GM23338 (cell line): ENCODE data around the gene KIF1C. TPM values are rescaled to one million over a fixed set of nuclear protein-coding genes. Genes with fewer than 3 reads are reported as not detected.

Source experiments
- ATAC-seq: fragments of 200-7000 bp; cut with Tn5 transposase; 3 replicates; pipeline ENCODE4 v1.9.1; 2020
- DNase-seq: peaks from one replicate; pipeline ENCODE4 v3.0.0-alpha.2; 2015; ENCODE audit warnings: low spot score
- H2AFZ ChIP-seq: fragments of 200-600 bp; sonication (generic); 2 replicates; pipeline ENCODE4 v1.8.0; 2016; ENCODE audit warnings: antibody characterized with exemption, mild to moderate bottlenecking, moderate library complexity
- H3F3A ChIP-seq: fragments of 200-600 bp; sonication (generic); replicated peaks from 2 replicates; pipeline ENCODE4 v1.8.0; 2017; ENCODE audit warnings: antibody characterized with exemption, mixed run types, low read depth
- H3K27ac ChIP-seq: fragments of 200-600 bp; sonication (generic); 2 replicates; pipeline ENCODE4 v1.6.1; 2016; ENCODE audit warnings: low read depth
- H3K27me3 ChIP-seq: fragments of 200-600 bp; sonication (generic); 2 replicates; pipeline ENCODE4 v1.8.0; 2016; ENCODE audit warnings: mild to moderate bottlenecking, mixed run types, moderate library complexity; ENCODE audit not compliant: insufficient read depth
- H3K36me3 ChIP-seq: fragments of 200-600 bp; sonication (generic); 2 replicates; pipeline ENCODE4 v1.8.0; 2016; ENCODE audit warnings: mild to moderate bottlenecking; ENCODE audit not compliant: insufficient read depth
- H3K4me1 ChIP-seq: fragments of 200-600 bp; sonication (generic); 2 replicates; pipeline ENCODE4 v1.8.0; 2016; ENCODE audit warnings: mild to moderate bottlenecking, moderate library complexity; ENCODE audit not compliant: insufficient read depth
- H3K4me2 ChIP-seq: fragments of 200-600 bp; sonication (generic); 2 replicates; pipeline ENCODE4 v1.7.1; 2017; ENCODE audit warnings: mixed run types
- H3K4me3 ChIP-seq: fragments of 200-600 bp; sonication (generic); 2 replicates; pipeline ENCODE4 v1.6.1; 2016; ENCODE audit warnings: mixed run types
- H3K79me2 ChIP-seq: fragments of 200-600 bp; sonication (generic); replicated peaks from 2 replicates; pipeline ENCODE4 v1.8.0; 2017; ENCODE audit warnings: mild to moderate bottlenecking; ENCODE audit not compliant: insufficient read depth
- H3K9me2 ChIP-seq: fragments of 200-600 bp; sonication (generic); 2 replicates; pipeline ENCODE4 v1.8.0; 2017; ENCODE audit not compliant: insufficient read depth
- H4K20me1 ChIP-seq: fragments of 200-600 bp; sonication (generic); replicated peaks from 2 replicates; pipeline ENCODE4 v1.8.0; 2017; ENCODE audit warnings: mild to moderate bottlenecking; ENCODE audit not compliant: insufficient read depth
- H3K27ac Mint-ChIP-seq: 2 replicates; pipeline ENCODE4 v1.8.0; 2020; ENCODE audit warnings: inconsistent platforms, mild to moderate bottlenecking, moderate library complexity, mixed read lengths
- H3K27me3 Mint-ChIP-seq: 3 replicates; pipeline ENCODE4 v1.8.0; 2022; ENCODE audit warnings: low read depth, mild to moderate bottlenecking, moderate library complexity, mixed read lengths, inconsistent platforms; ENCODE audit not compliant: insufficient read depth, poor library complexity
- H3K36me3 Mint-ChIP-seq: 3 replicates; pipeline ENCODE4 v1.8.0; 2021; ENCODE audit warnings: low read depth, mild to moderate bottlenecking, inconsistent platforms, moderate library complexity, mixed read lengths
- H3K4me1 Mint-ChIP-seq: 3 replicates; pipeline ENCODE4 v1.8.0; 2020; ENCODE audit warnings: mild to moderate bottlenecking, inconsistent platforms, mixed read lengths
- H3K4me3 Mint-ChIP-seq: 3 replicates; pipeline ENCODE4 v1.8.0; 2021; ENCODE audit warnings: moderate library complexity, mild to moderate bottlenecking, inconsistent platforms, mixed read lengths
- H3K9me3 Mint-ChIP-seq: 3 replicates; pipeline ENCODE4 v1.8.0; 2020; ENCODE audit warnings: moderate library complexity, mild to moderate bottlenecking, inconsistent platforms, mixed read lengths
- CREB1 ChIP-seq: fragments of 250-450 bp; sonication (Bioruptor Pico); IDR thresholded peaks from 2 replicates; pipeline ENCODE4 v1.5.0; 2020; ENCODE audit warnings: low read depth, mild to moderate bottlenecking, moderate library complexity
- EZH2 ChIP-seq: fragments of 200-600 bp; sonication (generic); IDR thresholded peaks from one replicate; pipeline ENCODE4 v1.8.0; 2017; ENCODE audit warnings: antibody characterized with exemption, mild to moderate bottlenecking, low read depth; ENCODE audit not compliant: unreplicated experiment
- EZH2phosphoT487 ChIP-seq: fragments of 200-600 bp; sonication (generic); IDR thresholded peaks from one replicate; pipeline ENCODE4 v1.8.1; 2018; ENCODE audit warnings: antibody characterized with exemption; ENCODE audit not compliant: unreplicated experiment
- JUNB ChIP-seq: IDR thresholded peaks from one replicate; pipeline ENCODE4 v1.6.1; 2016; ENCODE audit warnings: antibody characterized with exemption; ENCODE audit not compliant: unreplicated experiment
- NANOG ChIP-seq: IDR thresholded peaks from 2 replicates; pipeline ENCODE4 v1.6.1; 2016; ENCODE audit warnings: antibody characterized with exemption, borderline replicate concordance
- POLR2AphosphoS5 ChIP-seq: IDR thresholded peaks from 2 replicates; pipeline ENCODE4 v1.6.1; 2016; ENCODE audit warnings: antibody characterized with exemption, low read depth
- STAT1 ChIP-seq: IDR thresholded peaks from one replicate; pipeline ENCODE4 v1.6.1; 2016; ENCODE audit warnings: antibody characterized with exemption; ENCODE audit not compliant: unreplicated experiment
- ZNF114 ChIP-seq: fragments of 250-450 bp; sonication (Bioruptor Pico); IDR thresholded peaks from 2 replicates; pipeline ENCODE4 v1.5.0; 2020; ENCODE audit warnings: mild to moderate bottlenecking, moderate library complexity
- ZNF331 ChIP-seq: fragments of 250-450 bp; sonication (Bioruptor Pico); IDR thresholded peaks from 2 replicates; pipeline ENCODE4 v1.5.0; 2020; ENCODE audit warnings: low read depth, mild to moderate bottlenecking, moderate library complexity
- polyA plus RNA-seq: library from polyadenylated mRNA; unstranded; fragments of >200 nt; fragmentation: Nextera tagmentation; extraction: Ambion mirVana; gene quantifications from 2 replicates; pipeline ENCODE4 v1.2.1, GENCODE V29; 2016
- total RNA-seq: library from RNA; depleted of rRNA; stranded (reverse); fragments of >200 nt; shearing (Covaris generic); gene quantifications from 2 replicates; pipeline ENCODE4 v1.2.3, GENCODE V29; 2014
- TF ChIP-seq, protein P1 (sequence below): IDR thresholded peaks from 2 replicates; pipeline ENCODE4 v1.6.1; 2016; ENCODE audit warnings: antibody characterized with exemption
- TF ChIP-seq, protein P2 (sequence below): fragments of 250-450 bp; sonication (Bioruptor Pico); IDR thresholded peaks from 2 replicates; pipeline ENCODE4 v1.5.0; 2020; ENCODE audit warnings: mild to moderate bottlenecking, moderate library complexity
- TF ChIP-seq, protein P3 (sequence below): IDR thresholded peaks from one replicate; pipeline ENCODE4 v1.6.1; 2018; ENCODE audit warnings: antibody characterized with exemption; ENCODE audit not compliant: unreplicated experiment

Gene KIF1C
- total and polyA plus RNA-seq, 2 experiments from 2014 or later = 13.5 to 61.4 TPM

DNA sequence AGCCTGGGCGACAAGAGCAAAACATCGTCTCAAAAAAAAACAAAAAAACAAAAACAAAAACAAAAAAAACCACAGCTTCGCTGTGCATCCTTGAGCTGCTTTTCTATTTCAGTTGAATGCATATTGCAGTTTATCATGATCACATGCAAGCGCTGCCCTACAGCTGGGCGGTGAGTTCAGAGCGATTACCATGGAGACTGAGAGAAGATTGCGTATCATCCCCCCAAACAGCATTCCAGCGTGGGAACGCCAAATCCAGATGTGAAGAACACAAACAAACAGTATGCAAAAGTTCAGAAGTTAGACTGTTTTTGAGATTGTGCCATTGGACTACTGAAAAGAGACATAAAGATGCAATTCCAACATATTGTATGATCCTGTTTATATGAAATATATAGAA is 52.5 kb downstream of the KIF1C start:
- no peak overlapping the region for H3K4me3 ChIP-seq
- no peak overlapping the region for H3K27ac ChIP-seq
- no peaks in the 10 kb centered on the region for H3K79me2 ChIP-seq
- no peaks in the 10 kb centered on the region for H3K9me2 ChIP-seq
- TF ChIP-seq STAT1 = no peak
- TF ChIP-seq, protein P1, sequence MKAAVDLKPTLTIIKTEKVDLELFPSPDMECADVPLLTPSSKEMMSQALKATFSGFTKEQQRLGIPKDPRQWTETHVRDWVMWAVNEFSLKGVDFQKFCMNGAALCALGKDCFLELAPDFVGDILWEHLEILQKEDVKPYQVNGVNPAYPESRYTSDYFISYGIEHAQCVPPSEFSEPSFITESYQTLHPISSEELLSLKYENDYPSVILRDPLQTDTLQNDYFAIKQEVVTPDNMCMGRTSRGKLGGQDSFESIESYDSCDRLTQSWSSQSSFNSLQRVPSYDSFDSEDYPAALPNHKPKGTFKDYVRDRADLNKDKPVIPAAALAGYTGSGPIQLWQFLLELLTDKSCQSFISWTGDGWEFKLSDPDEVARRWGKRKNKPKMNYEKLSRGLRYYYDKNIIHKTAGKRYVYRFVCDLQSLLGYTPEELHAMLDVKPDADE = no peak
- TF ChIP-seq POLR2AphosphoS5 = no peak
- TF ChIP-seq EZH2phosphoT487 = no peak
- TF ChIP-seq EZH2 = no peak
- TF ChIP-seq, protein P2, sequence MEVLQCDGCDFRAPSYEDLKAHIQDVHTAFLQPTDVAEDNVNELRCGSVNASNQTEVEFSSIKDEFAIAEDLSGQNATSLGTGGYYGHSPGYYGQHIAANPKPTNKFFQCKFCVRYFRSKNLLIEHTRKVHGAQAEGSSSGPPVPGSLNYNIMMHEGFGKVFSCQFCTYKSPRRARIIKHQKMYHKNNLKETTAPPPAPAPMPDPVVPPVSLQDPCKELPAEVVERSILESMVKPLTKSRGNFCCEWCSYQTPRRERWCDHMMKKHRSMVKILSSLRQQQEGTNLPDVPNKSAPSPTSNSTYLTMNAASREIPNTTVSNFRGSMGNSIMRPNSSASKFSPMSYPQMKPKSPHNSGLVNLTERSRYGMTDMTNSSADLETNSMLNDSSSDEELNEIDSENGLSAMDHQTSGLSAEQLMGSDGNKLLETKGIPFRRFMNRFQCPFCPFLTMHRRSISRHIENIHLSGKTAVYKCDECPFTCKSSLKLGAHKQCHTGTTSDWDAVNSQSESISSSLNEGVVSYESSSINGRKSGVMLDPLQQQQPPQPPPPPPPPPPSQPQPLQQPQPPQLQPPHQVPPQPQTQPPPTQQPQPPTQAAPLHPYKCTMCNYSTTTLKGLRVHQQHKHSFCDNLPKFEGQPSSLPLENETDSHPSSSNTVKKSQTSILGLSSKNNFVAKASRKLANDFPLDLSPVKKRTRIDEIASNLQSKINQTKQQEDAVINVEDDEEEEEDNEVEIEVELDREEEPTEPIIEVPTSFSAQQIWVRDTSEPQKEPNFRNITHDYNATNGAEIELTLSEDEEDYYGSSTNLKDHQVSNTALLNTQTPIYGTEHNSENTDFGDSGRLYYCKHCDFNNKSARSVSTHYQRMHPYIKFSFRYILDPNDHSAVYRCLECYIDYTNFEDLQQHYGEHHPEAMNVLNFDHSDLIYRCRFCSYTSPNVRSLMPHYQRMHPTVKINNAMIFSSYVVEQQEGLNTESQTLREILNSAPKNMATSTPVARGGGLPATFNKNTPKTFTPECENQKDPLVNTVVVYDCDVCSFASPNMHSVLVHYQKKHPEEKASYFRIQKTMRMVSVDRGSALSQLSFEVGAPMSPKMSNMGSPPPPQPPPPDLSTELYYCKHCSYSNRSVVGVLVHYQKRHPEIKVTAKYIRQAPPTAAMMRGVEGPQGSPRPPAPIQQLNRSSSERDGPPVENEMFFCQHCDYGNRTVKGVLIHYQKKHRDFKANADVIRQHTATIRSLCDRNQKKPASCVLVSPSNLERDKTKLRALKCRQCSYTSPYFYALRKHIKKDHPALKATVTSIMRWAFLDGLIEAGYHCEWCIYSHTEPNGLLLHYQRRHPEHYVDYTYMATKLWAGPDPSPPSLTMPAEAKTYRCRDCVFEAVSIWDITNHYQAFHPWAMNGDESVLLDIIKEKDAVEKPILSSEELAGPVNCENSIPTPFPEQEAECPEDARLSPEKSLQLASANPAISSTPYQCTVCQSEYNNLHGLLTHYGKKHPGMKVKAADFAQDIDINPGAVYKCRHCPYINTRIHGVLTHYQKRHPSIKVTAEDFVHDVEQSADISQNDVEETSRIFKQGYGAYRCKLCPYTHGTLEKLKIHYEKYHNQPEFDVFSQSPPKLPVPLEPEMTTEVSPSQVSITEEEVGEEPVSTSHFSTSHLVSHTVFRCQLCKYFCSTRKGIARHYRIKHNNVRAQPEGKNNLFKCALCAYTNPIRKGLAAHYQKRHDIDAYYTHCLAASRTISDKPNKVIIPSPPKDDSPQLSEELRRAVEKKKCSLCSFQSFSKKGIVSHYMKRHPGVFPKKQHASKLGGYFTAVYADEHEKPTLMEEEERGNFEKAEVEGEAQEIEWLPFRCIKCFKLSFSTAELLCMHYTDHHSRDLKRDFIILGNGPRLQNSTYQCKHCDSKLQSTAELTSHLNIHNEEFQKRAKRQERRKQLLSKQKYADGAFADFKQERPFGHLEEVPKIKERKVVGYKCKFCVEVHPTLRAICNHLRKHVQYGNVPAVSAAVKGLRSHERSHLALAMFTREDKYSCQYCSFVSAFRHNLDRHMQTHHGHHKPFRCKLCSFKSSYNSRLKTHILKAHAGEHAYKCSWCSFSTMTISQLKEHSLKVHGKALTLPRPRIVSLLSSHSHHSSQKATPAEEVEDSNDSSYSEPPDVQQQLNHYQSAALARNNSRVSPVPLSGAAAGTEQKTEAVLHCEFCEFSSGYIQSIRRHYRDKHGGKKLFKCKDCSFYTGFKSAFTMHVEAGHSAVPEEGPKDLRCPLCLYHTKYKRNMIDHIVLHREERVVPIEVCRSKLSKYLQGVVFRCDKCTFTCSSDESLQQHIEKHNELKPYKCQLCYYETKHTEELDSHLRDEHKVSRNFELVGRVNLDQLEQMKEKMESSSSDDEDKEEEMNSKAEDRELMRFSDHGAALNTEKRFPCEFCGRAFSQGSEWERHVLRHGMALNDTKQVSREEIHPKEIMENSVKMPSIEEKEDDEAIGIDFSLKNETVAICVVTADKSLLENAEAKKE (CRISPR knock-in tag) = no peak
- TF ChIP-seq, protein P3, sequence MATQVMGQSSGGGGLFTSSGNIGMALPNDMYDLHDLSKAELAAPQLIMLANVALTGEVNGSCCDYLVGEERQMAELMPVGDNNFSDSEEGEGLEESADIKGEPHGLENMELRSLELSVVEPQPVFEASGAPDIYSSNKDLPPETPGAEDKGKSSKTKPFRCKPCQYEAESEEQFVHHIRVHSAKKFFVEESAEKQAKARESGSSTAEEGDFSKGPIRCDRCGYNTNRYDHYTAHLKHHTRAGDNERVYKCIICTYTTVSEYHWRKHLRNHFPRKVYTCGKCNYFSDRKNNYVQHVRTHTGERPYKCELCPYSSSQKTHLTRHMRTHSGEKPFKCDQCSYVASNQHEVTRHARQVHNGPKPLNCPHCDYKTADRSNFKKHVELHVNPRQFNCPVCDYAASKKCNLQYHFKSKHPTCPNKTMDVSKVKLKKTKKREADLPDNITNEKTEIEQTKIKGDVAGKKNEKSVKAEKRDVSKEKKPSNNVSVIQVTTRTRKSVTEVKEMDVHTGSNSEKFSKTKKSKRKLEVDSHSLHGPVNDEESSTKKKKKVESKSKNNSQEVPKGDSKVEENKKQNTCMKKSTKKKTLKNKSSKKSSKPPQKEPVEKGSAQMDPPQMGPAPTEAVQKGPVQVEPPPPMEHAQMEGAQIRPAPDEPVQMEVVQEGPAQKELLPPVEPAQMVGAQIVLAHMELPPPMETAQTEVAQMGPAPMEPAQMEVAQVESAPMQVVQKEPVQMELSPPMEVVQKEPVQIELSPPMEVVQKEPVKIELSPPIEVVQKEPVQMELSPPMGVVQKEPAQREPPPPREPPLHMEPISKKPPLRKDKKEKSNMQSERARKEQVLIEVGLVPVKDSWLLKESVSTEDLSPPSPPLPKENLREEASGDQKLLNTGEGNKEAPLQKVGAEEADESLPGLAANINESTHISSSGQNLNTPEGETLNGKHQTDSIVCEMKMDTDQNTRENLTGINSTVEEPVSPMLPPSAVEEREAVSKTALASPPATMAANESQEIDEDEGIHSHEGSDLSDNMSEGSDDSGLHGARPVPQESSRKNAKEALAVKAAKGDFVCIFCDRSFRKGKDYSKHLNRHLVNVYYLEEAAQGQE = no peak
- TF ChIP-seq NANOG = no peak
- no peak for TF ChIP-seq ZNF331 (CRISPR knock-in tag)
- no peak for TF ChIP-seq ZNF114 (CRISPR knock-in tag)
- no peak for TF ChIP-seq JUNB
- no peak for TF ChIP-seq CREB1 (CRISPR knock-in tag)
- no peak overlapping the region for H3K4me2 ChIP-seq
- Mint-ChIP-seq H3K27ac (no peak overlapping the region), H3K9me3 (peaks cover 6% of the 10 kb centered on the region), H3K4me1 (no peaks in the 10 kb centered on the region), H3K36me3 (peaks cover 5% of the 10 kb centered on the region; the same call in 2 of the 3 replicates), H3K27me3 (peaks cover 11% of the 10 kb centered on the region), H3K4me3 (no peak overlapping the region)
- DNase-seq (no peak), ATAC-seq (no peak)
- no peaks in the 10 kb centered on the region for H3K27me3 ChIP-seq
- 0 out of 2 replicates have a peak overlapping the region, but pooled peaks have one; percentile 43 for H2AFZ ChIP-seq
- no peaks in the 10 kb centered on the region for H3K36me3 ChIP-seq
- H4K20me1 ChIP-seq = no peaks in the 10 kb centered on the region
- H3K4me1 ChIP-seq = no peaks in the 10 kb centered on the region
- H3F3A ChIP-seq = no peaks in the 10 kb centered on the region
